ENCODE measurements around the gene ST3GAL5. TPM values are rescaled to one million over a fixed set of nuclear protein-coding genes. Genes with fewer than 3 reads are reported as not detected.

ST3GAL5 gene
- total RNA-seq, 1 experiment from 2014 or later: 25.3 TPM

DNA sequence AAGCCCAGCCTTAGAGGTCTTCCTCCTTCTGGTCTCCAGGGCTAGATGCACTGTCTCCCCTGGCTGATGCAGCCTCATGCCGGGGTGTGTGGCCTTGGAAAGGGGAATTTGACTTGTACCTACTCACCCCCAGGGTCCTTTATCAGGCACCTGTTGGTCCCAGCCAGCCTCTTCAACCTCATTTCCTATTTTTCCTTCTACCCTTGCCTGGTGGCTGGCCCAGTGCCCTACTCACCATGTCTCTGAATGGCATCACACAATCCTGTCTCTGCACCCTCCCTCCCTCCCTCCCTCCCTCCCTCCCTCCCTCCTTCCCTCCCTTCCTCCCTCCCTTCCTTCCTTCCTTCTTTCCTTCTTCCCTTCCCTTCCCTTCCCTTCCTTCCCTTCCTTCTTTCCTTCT lies 17.1 kb upstream of the ST3GAL5 start:
- ChIA-PET CTCF (no interaction called here), POLR2A (ENCODE audit: low non-redundant PET) (no interaction called here)
- intact Hi-C loops (cut with micrococcal nuclease; ENCODE audit: unreplicated experiment): no loop called here
- H3K9me3 ChIP-seq (ENCODE audit: low read depth, low read length, poor library complexity, severe bottlenecking): no peaks in the 10 kb centered on the region
- H3K27me3 ChIP-seq (replicated peaks; ENCODE audit: insufficient read depth, low read depth, low read length, poor library complexity): no peaks in the 10 kb centered on the region
- H3K36me3 ChIP-seq (ENCODE audit: insufficient read depth, low read length, poor library complexity, severe bottlenecking): no peaks in the 10 kb centered on the region
- no peak overlapping the region for H3K27ac ChIP-seq (ENCODE audit: low read depth, low read length, poor library complexity, severe bottlenecking)
- DNase-seq (ENCODE audit: low spot score): no peak
- TF ChIP-seq EZH2 (IDR thresholded peaks at IDR 0.05; ENCODE audit: borderline replicate concordance, low read depth, low read length, poor library complexity, severe bottlenecking): no peak
- TF ChIP-seq, protein P1, sequence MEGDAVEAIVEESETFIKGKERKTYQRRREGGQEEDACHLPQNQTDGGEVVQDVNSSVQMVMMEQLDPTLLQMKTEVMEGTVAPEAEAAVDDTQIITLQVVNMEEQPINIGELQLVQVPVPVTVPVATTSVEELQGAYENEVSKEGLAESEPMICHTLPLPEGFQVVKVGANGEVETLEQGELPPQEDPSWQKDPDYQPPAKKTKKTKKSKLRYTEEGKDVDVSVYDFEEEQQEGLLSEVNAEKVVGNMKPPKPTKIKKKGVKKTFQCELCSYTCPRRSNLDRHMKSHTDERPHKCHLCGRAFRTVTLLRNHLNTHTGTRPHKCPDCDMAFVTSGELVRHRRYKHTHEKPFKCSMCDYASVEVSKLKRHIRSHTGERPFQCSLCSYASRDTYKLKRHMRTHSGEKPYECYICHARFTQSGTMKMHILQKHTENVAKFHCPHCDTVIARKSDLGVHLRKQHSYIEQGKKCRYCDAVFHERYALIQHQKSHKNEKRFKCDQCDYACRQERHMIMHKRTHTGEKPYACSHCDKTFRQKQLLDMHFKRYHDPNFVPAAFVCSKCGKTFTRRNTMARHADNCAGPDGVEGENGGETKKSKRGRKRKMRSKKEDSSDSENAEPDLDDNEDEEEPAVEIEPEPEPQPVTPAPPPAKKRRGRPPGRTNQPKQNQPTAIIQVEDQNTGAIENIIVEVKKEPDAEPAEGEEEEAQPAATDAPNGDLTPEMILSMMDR (conservative IDR thresholded peaks at IDR 0.05; ENCODE audit: low read depth, low read length): no peak
- no peaks in the 10 kb centered on the region for H3K4me1 ChIP-seq (ENCODE audit: insufficient read depth, low read length, poor library complexity, severe bottlenecking)
- no peak overlapping the region for H3K4me3 ChIP-seq (ENCODE audit: low read depth, low read length, poor library complexity, severe bottlenecking)
- BruUV-seq (replicated peaks): no TSS peak

DNA sequence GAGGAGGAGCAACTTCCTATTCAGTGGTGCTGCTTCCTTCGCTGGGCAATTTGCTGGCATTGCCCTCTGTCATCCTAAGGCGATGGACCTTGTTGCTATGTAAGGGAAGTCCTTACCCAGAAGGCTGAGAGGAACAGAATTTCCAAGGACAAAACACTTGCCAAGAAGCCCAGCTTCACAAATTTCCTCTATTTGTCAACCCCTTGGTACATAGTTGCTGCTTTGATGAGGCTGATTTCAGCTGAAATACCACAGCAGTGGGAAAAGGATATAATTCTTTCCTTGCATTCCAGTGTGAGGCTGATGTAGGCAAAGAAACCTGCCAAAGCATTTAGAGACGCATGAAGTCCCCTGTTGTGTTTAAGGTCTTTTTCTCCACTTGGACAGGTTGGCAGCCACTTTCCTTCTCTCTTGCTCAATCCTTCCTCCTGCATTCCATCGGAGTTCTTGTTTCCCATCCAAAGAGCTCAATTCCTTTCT lies 16.4 kb upstream of the ST3GAL5 start:
- BruUV-seq (replicated peaks): no TSS peak
- H3K4me3 ChIP-seq (ENCODE audit: low read depth, low read length, poor library complexity, severe bottlenecking): no peak overlapping the region
- intact Hi-C loops (cut with micrococcal nuclease; ENCODE audit: unreplicated experiment): no loop called here
- ChIA-PET POLR2A (ENCODE audit: low non-redundant PET) (no interaction called here), CTCF (no interaction called here)
- no peaks in the 10 kb centered on the region for H3K27me3 ChIP-seq (replicated peaks; ENCODE audit: insufficient read depth, low read depth, low read length, poor library complexity)
- DNase-seq (ENCODE audit: low spot score): no peak
- no peak overlapping the region for H3K27ac ChIP-seq (ENCODE audit: low read depth, low read length, poor library complexity, severe bottlenecking)
- H3K36me3 ChIP-seq (ENCODE audit: insufficient read depth, low read length, poor library complexity, severe bottlenecking): no peaks in the 10 kb centered on the region
- H3K9me3 ChIP-seq (ENCODE audit: low read depth, low read length, poor library complexity, severe bottlenecking): no peaks in the 10 kb centered on the region
- no peaks in the 10 kb centered on the region for H3K4me1 ChIP-seq (ENCODE audit: insufficient read depth, low read length, poor library complexity, severe bottlenecking)
- no peak for TF ChIP-seq EZH2 (IDR thresholded peaks at IDR 0.05; ENCODE audit: borderline replicate concordance, low read depth, low read length, poor library complexity, severe bottlenecking)
- TF ChIP-seq, protein P1 (conservative IDR thresholded peaks at IDR 0.05; ENCODE audit: low read depth, low read length): no peak

DNA sequence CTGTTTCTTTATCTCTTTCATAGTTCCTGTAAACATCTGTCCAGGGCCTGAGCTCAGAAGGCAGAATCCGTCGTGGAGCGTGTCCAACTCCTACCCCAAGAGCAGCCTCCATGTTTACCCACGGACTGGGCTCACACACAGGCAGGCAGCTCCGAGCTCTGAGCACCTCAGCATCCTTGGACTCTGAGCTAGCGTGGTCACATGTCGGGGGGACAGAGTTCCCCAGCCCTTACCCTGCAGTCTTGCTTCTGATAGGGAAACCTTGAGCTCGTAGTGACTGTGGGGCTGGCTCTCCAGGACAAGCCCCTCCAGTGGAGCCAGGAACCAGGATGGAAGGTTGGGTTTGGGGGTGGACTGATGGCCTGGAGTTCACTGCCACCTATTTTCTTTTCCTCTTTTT lies 15.1 kb upstream of the ST3GAL5 start:
- no peak overlapping the region for H3K27ac ChIP-seq (ENCODE audit: low read depth, low read length, poor library complexity, severe bottlenecking)
- TF ChIP-seq, protein P1 (conservative IDR thresholded peaks at IDR 0.05; ENCODE audit: low read depth, low read length): no peak
- no peak for TF ChIP-seq EZH2 (IDR thresholded peaks at IDR 0.05; ENCODE audit: borderline replicate concordance, low read depth, low read length, poor library complexity, severe bottlenecking)
- H3K9me3 ChIP-seq (ENCODE audit: low read depth, low read length, poor library complexity, severe bottlenecking): no peaks in the 10 kb centered on the region
- H3K4me3 ChIP-seq (ENCODE audit: low read depth, low read length, poor library complexity, severe bottlenecking): no peak overlapping the region
- no peaks in the 10 kb centered on the region for H3K36me3 ChIP-seq (ENCODE audit: insufficient read depth, low read length, poor library complexity, severe bottlenecking)
- no peaks in the 10 kb centered on the region for H3K4me1 ChIP-seq (ENCODE audit: insufficient read depth, low read length, poor library complexity, severe bottlenecking)
- BruUV-seq (replicated peaks): no TSS peak
- no peak for DNase-seq (ENCODE audit: low spot score)
- no peaks in the 10 kb centered on the region for H3K27me3 ChIP-seq (replicated peaks; ENCODE audit: insufficient read depth, low read depth, low read length, poor library complexity)
- ChIA-PET POLR2A (ENCODE audit: low non-redundant PET) (no interaction called here), CTCF (no interaction called here)
- intact Hi-C loops (cut with micrococcal nuclease; ENCODE audit: unreplicated experiment): no loop called here

Measured in A673 (cell line).